PC-9 (cell line): ENCODE results near the gene JADE2.

Source experiments
- EZH2 ChIP-seq: fragments of 200-600 bp; sonication (generic); IDR thresholded peaks from 2 replicates; pipeline ENCODE4 v1.8.0; 2017; ENCODE audit warnings: antibody characterized with exemption, low read depth
- TF ChIP-seq, protein P1 (sequence below): fragments of 200-600 bp; sonication (generic); conservative IDR thresholded peaks from 2 replicates; pipeline ENCODE4 v1.6.1; 2017; ENCODE audit warnings: mixed run types, antibody characterized with exemption, mild to moderate bottlenecking, moderate library complexity

DNA sequence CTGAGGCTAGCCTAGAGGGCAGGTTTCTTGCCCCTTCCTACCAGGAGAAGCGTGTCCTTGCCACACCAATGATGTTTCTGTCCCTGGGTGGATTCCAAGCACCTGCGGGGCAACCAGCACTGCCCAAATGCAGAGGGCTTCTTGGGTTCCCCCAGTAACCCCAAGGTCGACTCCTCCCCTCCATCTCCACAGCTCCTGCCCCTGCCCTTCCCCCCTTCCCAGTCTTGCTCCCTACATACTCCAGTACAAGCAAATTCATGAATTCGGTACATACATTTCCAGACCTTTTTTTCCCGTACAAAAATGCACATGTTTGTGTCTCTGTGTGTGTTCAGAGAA, 12.8 kb upstream of the JADE2 start:
- TF ChIP-seq, protein P1, sequence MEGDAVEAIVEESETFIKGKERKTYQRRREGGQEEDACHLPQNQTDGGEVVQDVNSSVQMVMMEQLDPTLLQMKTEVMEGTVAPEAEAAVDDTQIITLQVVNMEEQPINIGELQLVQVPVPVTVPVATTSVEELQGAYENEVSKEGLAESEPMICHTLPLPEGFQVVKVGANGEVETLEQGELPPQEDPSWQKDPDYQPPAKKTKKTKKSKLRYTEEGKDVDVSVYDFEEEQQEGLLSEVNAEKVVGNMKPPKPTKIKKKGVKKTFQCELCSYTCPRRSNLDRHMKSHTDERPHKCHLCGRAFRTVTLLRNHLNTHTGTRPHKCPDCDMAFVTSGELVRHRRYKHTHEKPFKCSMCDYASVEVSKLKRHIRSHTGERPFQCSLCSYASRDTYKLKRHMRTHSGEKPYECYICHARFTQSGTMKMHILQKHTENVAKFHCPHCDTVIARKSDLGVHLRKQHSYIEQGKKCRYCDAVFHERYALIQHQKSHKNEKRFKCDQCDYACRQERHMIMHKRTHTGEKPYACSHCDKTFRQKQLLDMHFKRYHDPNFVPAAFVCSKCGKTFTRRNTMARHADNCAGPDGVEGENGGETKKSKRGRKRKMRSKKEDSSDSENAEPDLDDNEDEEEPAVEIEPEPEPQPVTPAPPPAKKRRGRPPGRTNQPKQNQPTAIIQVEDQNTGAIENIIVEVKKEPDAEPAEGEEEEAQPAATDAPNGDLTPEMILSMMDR: no peak
- TF ChIP-seq EZH2: no peak
